Sigmoid colon (tissue), 4 donors: ENCODE measurements around the gene OPRL1.

Source experiments
- CTCF ChIP-seq, 4 experiments: fragments of 450-650 bp in 3 of 4; fragments of 200-600 bp in 1 of 4; IDR thresholded peaks; one replicate each; pipeline ENCODE4 v1.5.1; 2016 to 2019; ENCODE audit warnings: antibody characterized with exemption in 4 of 4, mild to moderate bottlenecking in 3 of 4, moderate library complexity in 2 of 4
- EP300 ChIP-seq, 4 donors: sonication (generic); formaldehyde crosslinking; IDR thresholded peaks; one replicate each; pipeline ENCODE4 v1.6.1; 2017; ENCODE audit warnings: antibody characterized with exemption in 4 of 4
- POLR2A ChIP-seq, 2 donors: fragments of 450-650 bp; IDR thresholded peaks; one replicate each; pipeline ENCODE4 v1.6.1; 2016; ENCODE audit warnings: antibody characterized with exemption in 2 of 2, mild to moderate bottlenecking in 2 of 2, moderate library complexity in 2 of 2
- POLR2AphosphoS5 ChIP-seq, 4 donors: sonication (generic); formaldehyde crosslinking; IDR thresholded peaks; one replicate each; pipeline ENCODE4 v1.6.1; 2017; ENCODE audit warnings: antibody characterized with exemption in 4 of 4

DNA sequence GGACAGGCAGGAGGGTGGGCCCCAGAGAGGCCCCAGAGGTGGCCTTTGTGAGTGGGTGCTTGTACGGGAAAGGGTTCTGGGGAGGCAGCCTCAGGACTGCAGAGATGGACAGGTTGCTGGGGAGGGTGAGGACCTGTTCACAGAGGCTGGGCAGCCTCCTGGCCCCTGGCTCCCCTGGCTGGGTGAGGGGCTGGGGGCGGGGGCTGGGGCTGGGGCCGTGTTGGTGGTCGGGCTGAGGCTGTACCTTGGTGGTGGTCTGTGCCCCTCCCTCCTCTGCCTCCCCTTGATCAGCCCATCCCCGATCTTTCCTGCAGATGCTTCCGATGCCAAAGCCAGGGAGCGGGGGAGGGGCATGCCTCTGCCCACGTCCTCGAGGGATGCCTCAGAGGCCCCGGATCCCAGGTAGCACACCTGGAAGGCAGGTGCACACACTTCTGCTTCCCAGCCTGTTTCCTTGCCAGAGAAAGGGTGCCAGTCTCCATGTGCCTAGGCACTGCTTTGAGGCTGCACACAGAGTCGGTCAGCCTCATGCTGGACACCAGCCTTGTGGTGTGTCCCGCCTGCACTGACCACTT lies 12.1 kb upstream of the OPRL1 start:
- TF ChIP-seq CTCF (IDR thresholded peaks at IDR 0.05) (no peak), POLR2AphosphoS5 (IDR thresholded peaks at IDR 0.05) (no peak), POLR2A (IDR thresholded peaks at IDR 0.05) (no peak), EP300 (IDR thresholded peaks at IDR 0.05) (no peak)
